ENCODE measurements around the gene WNT2B. TPM values are rescaled to one million over a fixed set of nuclear protein-coding genes. Genes with fewer than 3 reads are reported as not detected.

Gene WNT2B
- total RNA-seq, 1 donor from 2014 or later = not detected

Other genes with a start within 250 kb of the WNT2B start
- gene CTTNBP2NL, start 112.8 kb upstream of the WNT2B start, total RNA-seq = 3.9 and 4.1 TPM in 2 replicates
- gene ST7L, start 110.2 kb downstream of the WNT2B start, total RNA-seq = 13.8 and 16.6 TPM in 2 replicates
- 241 and 250 TPM in 2 replicates for gene CAPZA1, start 110.9 kb downstream of the WNT2B start, total RNA-seq
- 70.7 and 76.7 TPM in 2 replicates for gene MOV10, start 165.7 kb downstream of the WNT2B start, total RNA-seq
- gene RHOC, start 198.2 kb downstream of the WNT2B start, total RNA-seq = 48.5 and 53.4 TPM in 2 replicates
- gene PPM1J, start 206.4 kb downstream of the WNT2B start, total RNA-seq = 1.2 and 1.4 TPM in 2 replicates

Measured in activated CD4-positive, alpha-beta T cell treated with anti-CD3 and anti-CD28 coated beads, Interleukin-2, amount 10 ng/mL, durations not matched to agents 24 days and 14 days (primary cell).